K562 (cell line): ENCODE data around the gene WNT7B.

Source experiments
- FOXK2 ChIP-seq, 2 experiments: fragments of 450-650 bp; IDR thresholded peaks in 1 of 2; conservative IDR thresholded peaks in 1 of 2; 2 replicates each; pipeline ENCODE4 v1.6.1; 2016; ENCODE audit warnings: low read depth in 2 of 2, mild to moderate bottlenecking in 1 of 2
- POLR2A ChIP-seq: fragments of 450-650 bp; conservative IDR thresholded peaks from 2 replicates; pipeline ENCODE4 v1.6.1; 2016
- POLR2AphosphoS5 ChIP-seq: IDR thresholded peaks from 2 replicates; pipeline ENCODE4 v1.6.1; 2011; ENCODE audit warnings: mild to moderate bottlenecking, low read depth, low read length, moderate library complexity; ENCODE audit not compliant: control insufficient read depth, insufficient read depth
- SP1 ChIP-seq: sonication (generic); formaldehyde crosslinking; IDR thresholded peaks from 2 replicates; pipeline ENCODE4 v1.8.1; 2022; ENCODE audit warnings: mild to moderate bottlenecking, missing genetic modification reagents
- ZNF24 ChIP-seq: fragments of 450-650 bp; IDR thresholded peaks from 2 replicates; pipeline ENCODE4 v1.6.1; 2016

- TF ChIP-seq POLR2AphosphoS5 (no peak), SP1 (no peak), POLR2A (no peak), ZNF24 (no peak), FOXK2 (conservative IDR thresholded peaks at IDR 0.05 in 1 of 2, IDR thresholded peaks at IDR 0.05 in 1 of 2; ENCODE audit: low read depth in 2 of 2) (no peak)
Measured at GRCh38 chr22:45929649-45930048, 47.3 kb downstream of the WNT7B start.
